Measurements from ENCODE around the gene INHBB.

- TF ChIP-seq CTCF (IDR thresholded peaks at IDR 0.05; ENCODE audit: low read length) (no peak), EZH2 (IDR thresholded peaks at IDR 0.05; ENCODE audit: borderline replicate concordance, low read length) (no peak)
These were observed 328 bp upstream of the INHBB start for GRCh38 chr2:120345608-120346007.
